ENCODE measurements around the gene XK.
A peak's percentile ranks its signal among the peaks of the same experiment; 100 is the strongest.
"Not testable (repeated sequence)": the region's sequence is repeated elsewhere in the genome, so short reads cannot be mapped to it uniquely, and the experiment has no call there.

Gene XK, protein sequence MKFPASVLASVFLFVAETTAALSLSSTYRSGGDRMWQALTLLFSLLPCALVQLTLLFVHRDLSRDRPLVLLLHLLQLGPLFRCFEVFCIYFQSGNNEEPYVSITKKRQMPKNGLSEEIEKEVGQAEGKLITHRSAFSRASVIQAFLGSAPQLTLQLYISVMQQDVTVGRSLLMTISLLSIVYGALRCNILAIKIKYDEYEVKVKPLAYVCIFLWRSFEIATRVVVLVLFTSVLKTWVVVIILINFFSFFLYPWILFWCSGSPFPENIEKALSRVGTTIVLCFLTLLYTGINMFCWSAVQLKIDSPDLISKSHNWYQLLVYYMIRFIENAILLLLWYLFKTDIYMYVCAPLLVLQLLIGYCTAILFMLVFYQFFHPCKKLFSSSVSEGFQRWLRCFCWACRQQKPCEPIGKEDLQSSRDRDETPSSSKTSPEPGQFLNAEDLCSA

DNA sequence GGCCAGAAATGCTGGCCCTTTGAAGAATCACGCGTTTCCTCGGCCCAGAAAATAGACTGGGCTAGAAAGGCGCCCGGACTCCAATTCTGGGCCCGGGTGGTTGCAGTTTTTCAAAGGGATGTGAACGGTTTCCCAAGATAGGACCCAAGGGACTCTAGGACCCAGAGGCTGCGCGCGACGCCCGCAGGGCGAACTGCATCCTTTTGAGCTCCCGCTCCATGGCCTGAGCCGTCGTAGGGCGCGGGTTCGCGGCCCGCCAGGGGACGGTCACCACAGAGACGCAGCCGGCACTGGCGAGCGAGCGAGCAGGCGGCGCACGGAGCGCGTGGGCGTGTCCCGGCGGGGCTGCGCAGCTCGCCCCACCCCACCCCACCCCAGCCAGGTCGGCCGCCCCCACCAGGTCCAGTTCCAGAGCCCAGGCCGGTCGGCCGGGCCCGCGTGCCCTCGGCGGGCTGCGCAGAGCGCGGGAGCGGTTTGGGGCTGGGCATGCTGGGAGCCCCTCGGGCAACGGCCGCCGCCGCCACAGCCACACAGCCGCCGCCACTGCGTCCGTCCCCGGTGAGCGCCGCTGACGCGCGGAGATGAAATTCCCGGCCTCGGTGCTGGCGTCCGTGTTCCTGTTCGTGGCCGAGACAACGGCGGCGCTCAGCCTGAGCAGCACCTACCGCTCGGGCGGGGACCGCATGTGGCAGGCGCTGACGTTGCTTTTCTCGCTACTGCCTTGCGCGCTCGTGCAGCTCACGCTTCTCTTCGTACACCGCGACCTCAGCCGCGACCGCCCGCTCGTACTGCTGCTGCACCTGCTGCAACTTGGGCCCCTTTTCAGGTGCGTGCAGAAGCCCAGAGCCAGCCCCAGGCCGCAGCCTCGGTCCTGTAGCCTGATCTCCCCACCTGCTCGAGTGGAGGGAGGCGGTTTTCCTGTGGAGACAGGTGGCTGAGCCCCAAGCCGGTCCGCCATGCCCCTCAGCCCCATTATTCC, at the start of gene XK:
Gene XK (plus strand): TSS at position 411 of the 979 bp plus-strand sequence. CDS start 171 bp downstream, at position 582.
- peak; percentile 38 to 40 for DNase-seq

DNA sequence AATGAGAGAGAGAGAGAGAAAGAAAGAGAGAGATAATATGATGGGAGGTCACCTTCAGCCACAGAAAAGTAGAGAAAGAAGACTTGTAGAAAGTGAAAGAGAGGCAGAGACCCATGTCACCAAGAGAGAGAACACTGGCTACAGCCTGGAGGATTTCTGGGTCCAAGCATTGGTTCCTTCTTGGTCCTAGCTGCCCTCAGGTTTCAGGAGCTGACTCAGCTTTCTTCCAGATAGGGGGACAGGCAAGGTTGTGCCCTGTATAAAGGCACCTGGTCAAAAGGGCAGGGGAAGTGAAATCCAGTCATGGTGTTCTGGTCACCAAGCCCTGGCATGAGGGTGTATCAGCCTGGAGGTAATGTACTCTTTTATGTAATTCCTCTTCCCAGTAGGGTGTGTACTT, 47.5 kb upstream of the XK start:
- DNase-seq: no peak

DNA sequence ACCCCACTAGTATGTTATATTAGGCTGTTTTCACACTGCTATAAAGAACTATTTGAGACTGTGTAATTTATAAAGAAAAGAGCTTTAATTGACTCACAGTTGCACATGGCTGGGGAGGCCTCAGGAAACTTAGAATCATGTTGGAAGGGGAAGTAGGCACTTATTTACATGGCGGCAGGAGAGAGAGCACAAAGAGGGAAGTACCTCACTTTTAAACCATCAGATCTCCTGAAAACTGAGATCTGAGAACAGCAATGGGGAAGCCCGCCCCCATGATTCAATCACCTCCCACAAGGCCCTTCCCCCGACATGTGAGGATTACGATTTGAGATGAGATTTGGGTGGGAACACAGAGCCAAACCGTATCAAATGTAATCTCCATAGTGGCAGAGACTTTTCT, 45.4 kb upstream of the XK start:
- peak; percentile 6 to 12 for DNase-seq

DNA sequence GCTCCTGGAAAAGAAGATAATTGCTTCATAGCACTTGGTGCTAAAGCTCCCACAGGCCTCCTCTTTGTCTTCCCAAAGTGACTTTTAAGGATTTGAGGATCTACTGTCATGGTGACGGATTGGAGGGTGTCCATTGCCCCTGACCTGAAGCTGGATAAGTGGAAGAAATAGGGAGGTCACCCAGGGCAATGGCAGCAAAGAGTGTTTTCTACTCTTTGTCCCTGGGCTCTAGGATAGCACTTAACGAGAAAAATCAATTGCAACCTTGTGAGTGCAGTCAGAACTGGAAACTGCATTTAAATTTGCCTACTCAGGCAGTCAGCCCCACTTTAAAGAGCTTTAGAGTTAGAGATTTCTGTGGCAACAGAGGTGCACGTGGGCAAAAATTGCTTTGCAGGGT, 43.7 kb upstream of the XK start:
- DNase-seq: no peak

DNA sequence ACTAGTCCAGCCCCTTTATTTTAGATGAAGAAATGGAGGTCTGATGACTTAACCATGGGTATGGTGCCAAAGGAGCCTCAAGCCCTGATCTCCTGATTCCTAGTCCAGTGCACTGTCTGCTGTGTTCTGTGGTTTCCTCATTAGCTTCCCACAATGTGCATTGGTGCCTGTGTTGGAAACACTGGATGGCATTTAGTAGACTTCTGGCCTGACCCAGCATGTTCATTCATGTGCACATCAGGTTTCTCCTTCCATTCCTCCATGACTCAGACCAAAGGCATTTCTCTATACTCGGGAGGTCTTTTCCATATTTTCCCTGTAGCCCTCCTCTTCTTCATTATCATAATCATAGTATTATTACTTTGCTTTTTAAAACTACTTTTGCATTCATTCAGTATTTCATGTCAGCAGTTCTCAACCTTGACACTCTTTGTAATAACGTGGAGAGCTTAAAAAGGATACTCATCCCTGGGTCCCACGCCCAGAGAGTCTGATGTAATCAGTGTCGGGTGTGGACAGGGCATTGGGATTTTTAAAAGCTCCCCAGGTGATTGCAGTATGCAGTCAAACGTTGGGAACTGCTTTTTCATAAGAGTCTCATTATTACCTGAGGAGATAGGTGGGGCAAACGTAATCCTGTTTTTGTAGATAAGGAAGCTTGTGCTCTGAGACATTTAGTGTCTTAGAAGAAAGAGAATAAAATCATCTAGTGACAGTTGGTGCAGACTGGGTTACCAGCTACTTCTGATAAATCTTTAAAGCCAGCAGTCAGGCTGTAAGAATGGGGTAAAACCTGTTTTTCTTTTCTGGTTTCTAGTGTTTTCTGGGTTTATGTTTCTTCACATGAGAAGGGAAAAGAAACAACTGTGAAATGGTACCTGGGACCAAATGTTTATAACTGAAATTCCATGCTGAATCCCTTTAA, 40.9 kb upstream of the XK start:
- DNase-seq: no peak

DNA sequence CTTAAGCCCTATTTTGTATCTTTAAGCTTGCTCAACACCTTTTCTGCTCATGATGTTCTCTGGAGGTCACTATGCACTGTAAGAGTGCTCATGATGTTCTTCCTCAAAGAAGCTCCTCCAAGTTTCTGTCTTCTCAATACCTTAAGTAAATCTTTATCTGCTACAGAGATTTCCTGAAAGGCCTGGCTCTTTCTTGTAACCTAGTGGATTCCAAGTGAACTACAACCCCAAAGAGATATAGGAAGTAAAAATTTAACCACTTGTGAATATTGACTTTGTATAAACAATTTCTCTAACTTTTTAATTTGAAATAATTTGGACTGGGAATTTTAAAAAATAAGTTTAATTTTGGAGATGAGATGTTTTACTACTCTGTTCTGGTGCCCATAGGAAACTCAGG, 39.3 kb upstream of the XK start:
- no peak for DNase-seq

DNA sequence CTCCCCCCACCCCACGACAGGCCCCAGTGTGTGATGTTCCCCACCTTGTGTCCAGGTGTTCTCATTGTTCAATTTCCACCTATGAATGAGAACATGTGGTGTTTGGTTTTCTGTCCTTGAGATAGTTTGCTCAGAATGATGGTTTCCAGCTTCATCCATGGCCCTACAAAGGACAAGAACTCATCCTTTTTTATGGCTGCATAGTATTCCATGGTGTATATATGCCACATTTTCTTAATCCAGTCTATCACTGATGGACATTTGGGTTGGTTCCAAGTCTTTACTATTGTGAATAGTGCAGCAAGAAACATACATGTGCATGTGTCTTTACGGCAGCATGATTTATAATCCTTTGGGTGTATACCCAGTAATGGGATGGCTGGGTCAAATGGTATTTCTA, 34.7 kb upstream of the XK start:
- not testable (repeated sequence) for DNase-seq

DNA sequence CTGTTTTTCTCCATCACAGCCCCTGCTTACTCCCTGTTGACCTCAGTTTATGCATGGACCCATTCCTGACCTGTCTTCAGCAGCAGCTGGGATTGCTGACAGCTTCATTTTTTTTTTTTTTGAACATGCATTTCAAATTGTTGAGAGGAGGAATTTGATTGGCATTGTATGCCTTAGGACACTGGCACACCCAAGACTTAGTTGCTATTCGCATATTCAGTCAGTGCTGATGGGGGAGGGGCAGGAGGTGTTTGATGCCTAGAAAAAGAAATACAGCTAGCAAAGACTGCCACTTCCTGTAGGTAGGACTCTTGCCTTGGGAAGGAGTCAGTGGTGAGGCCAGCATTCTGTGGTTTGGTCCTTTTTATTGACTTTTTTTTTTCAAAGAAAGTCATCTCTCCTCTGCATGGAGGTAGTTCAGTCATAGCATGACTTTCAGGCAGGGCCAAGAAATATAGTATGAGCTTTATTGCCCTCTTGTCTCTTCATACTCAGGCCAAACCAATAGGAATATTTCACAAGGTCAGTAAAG, 33.6 kb upstream of the XK start:
- no peak for DNase-seq

DNA sequence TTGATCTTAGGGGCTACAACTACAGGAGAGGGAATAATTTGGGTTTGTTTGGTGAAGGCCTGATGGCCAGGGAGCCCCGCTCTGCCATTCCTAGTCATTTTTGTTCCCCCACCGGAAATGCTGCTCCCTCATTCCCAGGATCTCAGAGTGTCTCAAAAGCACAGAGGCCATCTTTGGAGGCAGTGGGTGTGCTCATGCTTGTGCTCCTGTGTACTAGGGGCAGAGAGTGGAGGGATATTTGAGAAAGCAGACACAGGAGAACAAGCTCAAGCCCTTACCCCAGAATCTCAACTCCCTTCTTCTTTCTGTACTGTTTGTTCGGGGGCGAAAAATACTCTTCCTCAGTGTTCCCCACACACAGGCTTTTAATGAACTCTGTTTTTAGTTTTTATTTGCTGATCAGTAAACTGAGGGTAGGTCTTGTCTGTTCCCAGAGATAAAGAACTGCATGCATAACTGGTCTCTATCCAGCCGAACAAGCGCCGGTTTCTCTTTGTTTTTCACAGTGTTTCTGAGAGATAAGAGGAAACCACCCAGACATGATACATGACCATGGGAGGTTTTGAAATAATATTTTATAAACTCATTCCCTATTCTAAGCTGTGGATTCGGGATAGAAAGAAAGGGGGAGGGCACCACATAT, 32.9 kb upstream of the XK start:
- DNase-seq: no peak

DNA sequence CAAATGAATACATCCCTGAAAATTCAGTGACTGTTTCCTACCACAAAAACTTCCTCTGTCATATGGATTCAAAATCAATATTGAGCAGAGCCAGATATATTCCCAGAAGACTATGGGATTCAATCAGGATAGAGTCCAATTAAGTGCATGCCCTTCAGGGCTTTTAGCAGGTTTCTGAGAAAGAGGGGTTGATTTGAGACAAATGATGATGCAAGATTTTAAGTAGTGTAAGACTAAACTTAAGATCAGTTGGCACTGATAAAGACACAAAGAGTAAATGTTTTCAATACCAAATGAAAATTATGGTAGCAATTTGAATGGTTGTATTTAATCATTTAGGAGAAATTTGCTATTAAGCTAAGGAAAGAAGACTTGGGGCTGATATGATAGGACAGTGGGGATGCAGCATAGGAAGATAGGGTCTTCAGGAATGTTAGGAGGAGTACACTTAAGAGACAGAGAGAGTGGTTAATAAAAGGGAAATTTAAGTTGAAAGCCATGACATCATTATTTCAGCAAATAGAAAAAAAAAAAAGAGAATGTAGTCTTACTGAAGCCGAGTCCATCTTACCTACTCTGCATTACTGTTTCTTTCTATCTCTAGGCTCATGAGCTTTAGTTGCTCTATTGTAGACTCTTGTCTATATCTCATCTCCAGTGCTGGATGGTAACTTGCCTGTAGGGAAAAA, 32.0 kb upstream of the XK start:
- no peak for DNase-seq

DNA sequence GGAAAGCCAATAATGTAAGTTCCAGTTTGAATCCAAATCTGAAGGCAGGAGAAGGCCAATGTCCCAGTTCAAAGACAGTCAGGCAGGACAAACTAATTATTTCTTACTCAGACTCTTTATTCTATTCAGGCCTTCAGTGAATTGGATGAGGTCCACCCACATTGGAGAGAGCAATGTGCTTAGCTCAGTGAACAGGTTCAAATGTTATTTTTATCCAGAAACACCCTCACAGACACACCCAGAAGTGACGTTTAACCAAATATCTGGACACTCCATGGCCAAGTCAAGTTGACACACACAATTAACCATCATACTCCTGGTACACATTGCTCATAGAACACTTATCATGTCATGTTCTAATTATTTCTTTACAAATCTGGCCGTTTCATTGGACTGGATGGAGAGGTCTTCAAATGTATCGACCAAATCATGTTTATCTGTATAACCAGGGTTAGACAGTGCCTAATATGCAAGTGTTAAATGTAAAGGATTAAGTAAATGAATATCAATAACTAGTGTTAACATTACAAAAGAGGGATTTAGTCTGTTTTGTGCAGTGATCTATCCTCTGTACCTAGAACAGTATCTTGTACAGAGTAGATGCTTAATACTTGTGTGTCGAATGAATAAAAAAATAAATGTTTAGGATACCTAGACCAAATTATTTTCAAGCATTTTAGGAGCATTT, 27.1 kb upstream of the XK start:
- DNase-seq: no peak

DNA sequence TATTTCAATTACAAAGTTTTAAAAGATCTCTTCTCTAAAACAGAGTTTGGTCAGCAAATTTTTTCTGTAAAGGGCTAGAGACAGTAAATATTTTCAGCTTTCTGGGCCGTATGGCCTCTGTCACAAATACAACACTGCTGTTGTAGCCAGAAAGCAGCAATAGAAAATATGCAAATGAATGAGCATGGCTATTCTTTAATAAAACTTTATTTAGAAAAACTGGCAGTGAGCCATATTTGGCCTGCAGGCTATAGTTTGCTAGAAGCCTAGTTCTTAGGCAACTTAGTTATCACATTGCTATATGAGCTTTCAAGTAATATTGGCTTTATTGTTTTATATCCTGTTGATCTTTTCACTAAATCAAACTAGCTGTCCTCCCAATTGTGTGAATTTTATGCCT, 26.5 kb upstream of the XK start:
- DNase-seq: no peak

DNA sequence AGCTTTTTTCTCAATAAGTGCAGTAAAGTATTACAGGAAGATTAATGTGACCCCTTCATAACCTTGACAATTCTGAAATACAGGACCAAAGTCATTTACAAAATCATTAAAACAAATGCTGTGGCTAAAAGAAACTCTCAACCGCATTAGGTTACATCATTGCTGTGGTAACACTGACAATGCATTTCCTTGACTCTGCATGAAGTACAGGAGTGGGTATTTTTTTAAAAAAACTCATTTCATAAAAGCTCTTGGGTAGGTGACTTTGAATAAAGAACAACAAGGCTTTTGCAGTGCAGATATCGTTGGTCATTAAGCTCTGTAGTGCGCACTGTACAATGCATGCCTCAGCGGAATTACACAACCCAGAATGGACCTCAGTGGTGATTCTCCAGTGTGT, 23.4 kb upstream of the XK start:
- DNase-seq: no peak

DNA sequence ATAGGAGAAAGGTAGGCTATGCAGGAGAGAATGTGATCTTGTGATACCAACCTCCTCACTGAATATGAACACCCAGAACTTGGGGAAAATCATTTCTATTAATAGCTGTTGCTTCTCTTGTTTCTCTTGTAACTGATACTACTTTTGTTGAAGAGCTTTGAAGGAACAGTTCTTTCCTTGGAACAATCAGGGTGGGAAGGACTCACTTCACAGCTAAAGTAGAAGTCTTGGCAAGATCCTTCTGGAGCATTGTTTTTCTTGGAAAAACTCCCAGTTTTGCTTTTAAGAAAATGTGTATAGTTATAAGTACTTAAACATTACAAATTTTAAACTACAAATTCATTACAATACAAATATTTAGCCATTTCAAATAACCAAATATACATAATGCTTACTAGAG, 19.1 kb upstream of the XK start:
- no peak for DNase-seq

DNA sequence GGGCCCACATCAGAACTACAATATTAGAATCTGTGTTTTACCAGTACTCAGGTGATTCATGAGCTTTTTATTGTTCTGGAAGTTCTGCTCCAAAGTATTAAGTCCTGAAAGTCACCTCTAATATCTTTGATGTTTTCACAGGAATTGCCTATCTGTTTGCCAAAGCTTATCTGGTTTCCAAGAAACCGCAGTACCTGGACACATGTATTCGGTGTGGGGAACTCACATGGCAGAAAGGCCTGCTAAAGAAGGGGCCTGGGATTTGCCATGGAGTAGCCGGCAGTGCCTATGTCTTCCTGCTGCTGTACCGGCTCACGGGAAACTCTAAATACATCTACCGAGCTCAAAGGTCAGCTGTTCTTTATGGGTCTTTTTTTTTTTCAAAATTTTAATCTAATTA, 18.4 kb upstream of the XK start:
- no peak for DNase-seq

DNA sequence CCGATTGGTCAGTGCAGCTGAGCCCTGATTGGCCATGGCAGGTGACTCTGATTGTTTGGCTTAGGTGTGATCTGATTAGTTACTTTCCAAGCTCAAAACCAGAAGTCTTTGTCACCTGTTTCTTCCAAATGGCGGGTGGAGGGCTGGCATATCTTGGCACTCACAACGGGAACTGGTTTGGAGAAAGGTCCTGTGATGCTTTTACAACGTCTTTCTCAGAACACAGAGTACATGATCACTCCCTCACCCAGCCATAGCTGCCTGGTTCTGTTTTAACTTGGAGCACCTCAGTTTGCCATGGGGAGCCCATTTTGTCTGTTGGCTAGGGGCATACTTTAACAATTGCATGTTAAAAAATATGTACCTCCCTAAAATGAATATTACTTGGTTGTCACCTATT, 13.0 kb upstream of the XK start:
- no peak for DNase-seq

DNA sequence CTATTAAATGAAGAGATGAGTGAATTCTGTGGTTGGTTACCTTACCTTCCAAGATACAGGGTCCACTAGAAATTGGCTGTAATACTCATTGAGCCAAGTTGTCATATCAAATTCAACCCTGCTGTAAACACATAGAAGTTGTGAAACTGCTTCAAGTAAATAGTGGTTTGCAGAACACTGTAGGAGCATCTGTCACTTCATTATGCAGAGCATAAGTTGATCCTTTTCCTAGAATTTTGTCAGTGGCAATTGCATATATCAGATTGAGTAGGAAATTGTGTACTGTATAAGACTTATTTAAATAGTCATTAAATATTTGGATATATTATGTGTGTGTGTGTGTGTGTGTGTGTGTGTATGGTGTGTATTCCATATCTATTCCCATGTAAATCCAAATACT, 8.8 kb upstream of the XK start:
- DNase-seq: no peak

DNA sequence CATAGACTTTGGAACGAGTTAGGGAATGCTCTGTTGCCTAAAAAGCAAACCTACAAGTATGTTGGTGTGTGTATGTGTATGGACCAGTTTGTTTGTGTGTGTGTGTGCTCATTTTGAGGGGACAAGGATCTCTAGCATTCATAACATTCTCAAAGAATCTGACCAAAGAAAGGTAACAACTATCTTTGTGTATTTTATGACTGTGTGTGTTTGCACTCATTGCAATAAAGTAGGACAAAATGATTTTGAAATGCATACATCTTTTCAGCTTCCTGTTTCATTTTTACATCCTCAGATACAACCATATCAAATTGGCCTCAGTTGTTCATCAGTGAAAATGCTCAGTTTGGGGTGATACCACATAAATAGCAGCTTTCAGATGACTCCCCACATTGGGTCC, 8.3 kb upstream of the XK start:
- DNase-seq: no peak

DNA sequence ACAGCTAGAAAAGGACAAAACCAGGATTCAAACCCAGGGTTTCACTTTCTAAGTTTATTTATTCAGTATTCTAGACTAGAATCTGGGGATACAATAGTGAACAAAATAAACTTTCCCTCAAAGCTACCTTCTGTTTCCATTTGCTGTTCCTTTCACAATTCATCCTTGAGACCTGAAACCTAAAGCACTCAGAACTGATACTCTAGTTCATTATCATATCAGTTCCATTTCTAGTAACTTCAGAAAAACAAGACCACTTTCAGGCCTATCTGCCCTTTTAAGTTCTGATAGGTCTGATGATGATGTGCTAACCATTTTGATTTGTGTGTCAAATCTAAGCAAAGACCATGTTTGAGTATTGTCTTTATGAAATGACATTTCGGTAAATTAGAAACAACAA, 7.8 kb upstream of the XK start:
- no peak for DNase-seq

DNA sequence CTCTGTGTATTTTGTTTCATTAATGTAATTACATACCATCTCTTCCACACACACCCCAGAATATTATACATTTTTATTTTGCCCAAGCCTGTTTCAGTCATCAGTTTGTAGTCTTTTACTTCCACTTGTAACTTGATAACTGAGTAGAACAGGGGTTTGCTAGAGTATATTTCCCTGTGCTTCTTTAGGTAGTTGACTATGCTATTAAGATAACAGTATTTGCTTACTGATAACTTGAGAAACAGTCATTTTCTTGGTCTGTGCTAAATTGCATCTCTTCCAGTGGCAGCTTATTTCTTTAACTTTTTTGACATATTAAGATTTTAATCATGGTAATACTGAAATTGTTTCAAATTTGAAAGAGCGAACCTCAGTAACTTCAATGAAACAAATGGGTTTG, 7.0 kb upstream of the XK start:
- no peak for DNase-seq

DNA sequence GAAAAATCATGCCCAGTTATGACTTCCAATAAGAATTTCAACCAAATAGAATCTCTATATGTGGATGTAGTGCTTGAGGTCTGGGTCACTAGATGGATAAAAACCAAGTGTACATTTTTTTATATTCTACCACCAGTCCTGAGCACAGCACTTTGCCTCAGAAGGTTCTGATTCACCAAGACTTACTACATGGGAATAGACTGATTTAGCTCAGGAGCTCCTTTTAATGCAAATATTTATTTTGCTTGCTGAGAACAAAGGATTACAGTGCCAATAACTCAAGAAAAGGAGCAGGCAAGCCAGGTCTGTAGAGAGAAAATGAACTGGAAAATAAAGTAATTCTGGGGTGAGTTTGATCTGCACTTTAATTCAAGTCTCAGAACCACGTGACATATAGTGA, 6.4 kb upstream of the XK start:
- no peak for DNase-seq
